Smooth muscle cell (in vitro differentiated cells): Measurements from ENCODE around the gene UGT1A5. TPM values are rescaled to one million over a fixed set of nuclear protein-coding genes. Genes with fewer than 3 reads are reported as not detected.

Experiments used
- DNase-seq: peaks from one replicate; lab custom pipeline; 2025; ENCODE audit not compliant: unreplicated experiment; lab: John Stamatoyannopoulos, UW
- H2AFZ ChIP-seq: fragments of 200-600 bp; sonication (generic); 2 replicates; pipeline ENCODE4 v1.6.0; 2016; ENCODE audit warnings: antibody characterized with exemption, low read depth, mild to moderate bottlenecking
- H3F3A ChIP-seq: fragments of 200-600 bp; sonication (generic); 2 replicates; pipeline ENCODE4 v1.6.0; 2017; ENCODE audit warnings: antibody characterized with exemption, low read depth
- H3K27ac ChIP-seq: fragments of 200-600 bp; sonication (generic); 2 replicates; pipeline ENCODE4 v1.5.1; 2016; ENCODE audit warnings: low read depth, mild to moderate bottlenecking
- H3K27me3 ChIP-seq: fragments of 200-600 bp; sonication (generic); 2 replicates; pipeline ENCODE4 v1.6.1; 2016; ENCODE audit warnings: low read depth, mild to moderate bottlenecking
- H3K36me3 ChIP-seq: fragments of 200-600 bp; sonication (generic); 2 replicates; pipeline ENCODE4 v1.5.1; 2016; ENCODE audit warnings: low read depth
- H3K4me1 ChIP-seq: fragments of 200-600 bp; sonication (generic); 2 replicates; pipeline ENCODE4 v1.5.1; 2016; ENCODE audit warnings: low read depth
- H3K4me2 ChIP-seq: fragments of 200-600 bp; sonication (generic); 2 replicates; pipeline ENCODE4 v1.6.0; 2016; ENCODE audit warnings: mild to moderate bottlenecking
- H3K4me3 ChIP-seq: fragments of 200-600 bp; sonication (generic); 2 replicates; pipeline ENCODE4 v1.5.1; 2016; ENCODE audit warnings: mild to moderate bottlenecking
- H3K79me2 ChIP-seq: fragments of 200-600 bp; sonication (generic); 2 replicates; pipeline ENCODE4 v1.6.0; 2016; ENCODE audit warnings: low read depth, mild to moderate bottlenecking
- H3K9ac ChIP-seq: fragments of 200-600 bp; sonication (generic); 2 replicates; pipeline ENCODE4 v1.6.0; 2016; ENCODE audit warnings: low read depth
- H3K9me3 ChIP-seq: fragments of 200-600 bp; sonication (generic); replicated peaks from 2 replicates; pipeline ENCODE4 v1.5.1; 2016; ENCODE audit warnings: low read depth
- H4K20me1 ChIP-seq: fragments of 200-600 bp; sonication (generic); 2 replicates; pipeline ENCODE4 v1.6.0; 2016; ENCODE audit warnings: low read depth
- CTCF ChIP-seq: fragments of 200-600 bp; sonication (generic); IDR thresholded peaks from 2 replicates; pipeline ENCODE4 v1.5.1; 2017; ENCODE audit warnings: borderline replicate concordance, mild to moderate bottlenecking, antibody characterized with exemption; ENCODE audit not compliant: insufficient read depth, poor library complexity, severe bottlenecking
- WGBS: methylation state at CpG from one replicate; pipeline ENCODE4 v1.1.7; 2016; ENCODE audit warnings: low lambda C conversion rate; 5-methylcytosine and 5-hydroxymethylcytosine counted together
- polyA plus RNA-seq: library from polyadenylated mRNA; unstranded; fragments of >200 nt; fragmentation: Nextera tagmentation; extraction: Ambion mirVana; gene quantifications from 2 replicates; pipeline ENCODE4 v1.2.1, GENCODE V29; 2016
- total RNA-seq: library from RNA; depleted of rRNA; stranded (reverse); fragments of >200 nt; gene quantifications from 2 replicates; pipeline ENCODE4 v1.2.3, GENCODE V29; 2014

UGT1A5 gene
- total and polyA plus RNA-seq, 2 experiments from 2014 or later, result not detected

DNA sequence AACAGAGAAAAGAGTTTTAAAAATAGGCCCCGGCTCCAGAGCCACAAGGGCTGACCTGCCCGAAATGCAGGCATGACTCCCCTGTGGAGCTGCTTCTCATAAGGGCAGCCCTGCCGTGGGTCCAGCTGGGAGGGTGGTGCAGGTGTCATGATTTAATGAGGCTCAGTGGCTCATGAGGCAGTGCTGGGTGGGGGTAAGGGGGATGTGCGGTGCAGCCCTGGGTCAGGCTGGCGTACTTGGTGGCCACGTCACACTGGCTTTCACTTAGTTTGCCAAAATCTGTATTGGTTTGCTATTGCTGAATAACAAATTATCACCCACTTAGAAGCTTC, 108.0 kb downstream of the UGT1A5 start:
- H3K4me1 ChIP-seq, result no peaks in the 10 kb centered on the region
- 87% methylated on average over 6 of the region's 6 CpGs for WGBS

DNA sequence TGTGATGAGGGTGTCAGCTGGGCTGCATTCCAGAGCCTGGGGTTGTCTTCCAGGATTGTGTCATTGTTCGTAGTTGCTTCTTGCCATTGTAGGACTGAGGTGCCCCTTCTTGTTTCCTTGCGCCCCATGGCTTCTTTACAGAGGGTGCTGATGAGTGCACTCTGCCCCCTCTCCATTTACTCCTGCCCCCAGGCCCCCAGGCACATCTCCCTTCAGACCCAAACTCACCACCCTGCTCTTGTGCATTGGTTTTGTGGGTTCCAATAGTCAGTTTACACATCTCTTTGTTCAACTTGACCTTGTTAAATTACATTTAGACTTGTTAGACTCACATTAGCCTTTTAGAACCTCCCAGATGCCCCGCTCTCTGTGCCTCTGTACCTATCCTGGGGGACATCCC, 108.5 kb downstream of the UGT1A5 start:
- Histone ChIP-seq H4K20me1 (no peaks in the 10 kb centered on the region), H3F3A (no peaks in the 10 kb centered on the region), H2AFZ (no peak overlapping the region), H3K4me3 (no peak overlapping the region), H3K9me3 (no peaks in the 10 kb centered on the region), H3K4me1 (no peaks in the 10 kb centered on the region), H3K4me2 (no peak overlapping the region), H3K9ac (no peak overlapping the region), H3K27me3 (no peaks in the 10 kb centered on the region), H3K27ac (no peak overlapping the region), H3K36me3 (no peaks in the 10 kb centered on the region), H3K79me2 (no peaks in the 10 kb centered on the region)
- TF ChIP-seq CTCF, result no peak
- no peak for DNase-seq
- WGBS, result 100% methylated on average over 3 of the region's 3 CpGs

More for the DNA sequence above, 108.0 kb downstream of the UGT1A5 start:
- Histone ChIP-seq H3K27me3 (no peaks in the 10 kb centered on the region), H3K9ac (no peak overlapping the region), H3K79me2 (no peaks in the 10 kb centered on the region), H3K27ac (no peak overlapping the region), H3K4me2 (no peak overlapping the region), H3K9me3 (no peaks in the 10 kb centered on the region), H3K4me3 (no peak overlapping the region), H3F3A (no peaks in the 10 kb centered on the region), H3K36me3 (no peaks in the 10 kb centered on the region), H2AFZ (no peak overlapping the region), H4K20me1 (no peaks in the 10 kb centered on the region)
- no peak for TF ChIP-seq CTCF
- no peak for DNase-seq

- DNase-seq, result no peak
Measured at GRCh38 chr2:233821709-233822100, 109.0 kb downstream of the UGT1A5 start.

More at GRCh38 chr2:233821709-233822100, 109.0 kb downstream of the UGT1A5 start:
- Histone ChIP-seq H3K4me2 (no peak overlapping the region), H3K9me3 (no peaks in the 10 kb centered on the region), H3K4me3 (no peak overlapping the region), H4K20me1 (no peaks in the 10 kb centered on the region), H3K4me1 (no peaks in the 10 kb centered on the region), H3K27me3 (no peaks in the 10 kb centered on the region), H3K79me2 (no peaks in the 10 kb centered on the region), H3K36me3 (no peaks in the 10 kb centered on the region), H3K9ac (no peak overlapping the region), H2AFZ (no peak overlapping the region), H3F3A (no peaks in the 10 kb centered on the region), H3K27ac (no peak overlapping the region)
- WGBS, result 93% methylated on average over 8 of the region's 8 CpGs
- no peak for TF ChIP-seq CTCF
